AG04450 (cell line): Measurements from ENCODE around the gene RNF13. TPM values are rescaled to one million over a fixed set of nuclear protein-coding genes. Genes with fewer than 3 reads are reported as not detected.
"Not testable (repeated sequence)": the region's sequence is repeated elsewhere in the genome, so short reads cannot be mapped to it uniquely, and the experiment has no call there.

Experiments used
- CTCF ChIA-PET: fragments of 300-600, 350-600 bp; formaldehyde crosslinking; extraction: SDS; loops from one replicate; lab custom pipeline; 2022; ENCODE audit warnings: antibody characterized with exemption, inconsistent platforms; lab: Charles Lee
- POLR2A ChIA-PET: fragments of 350-600 bp; formaldehyde crosslinking; extraction: SDS; loops from one replicate; lab custom pipeline; 2021; ENCODE audit warnings: antibody characterized with exemption, inconsistent platforms; lab: Yijun Ruan, JAX
- DNase-seq: peaks from one replicate; pipeline ENCODE4 v3.0.0-alpha.2; 2011; ENCODE audit warnings: low read depth, low spot score
- H3K27ac ChIP-seq: one replicate; pipeline ENCODE4 v1.5.1; 2012; ENCODE audit warnings: low read depth, low read length, control low read depth
- H3K27me3 ChIP-seq: one replicate; pipeline ENCODE4 v1.6.0; 2012; ENCODE audit warnings: low read length; ENCODE audit not compliant: control insufficient read depth, insufficient read depth
- H3K4me3 ChIP-seq: 2 replicates; pipeline ENCODE4 v1.5.1; 2011; ENCODE audit warnings: mild to moderate bottlenecking, low read depth, low read length, control low read depth
- H3K9me3 ChIP-seq: 2 replicates; pipeline ENCODE4 v1.5.1; 2012; ENCODE audit warnings: low read length; ENCODE audit not compliant: control insufficient read depth, insufficient read depth
- CTCF ChIP-seq: IDR thresholded peaks from 2 replicates; pipeline ENCODE4 v1.5.1; 2011; ENCODE audit warnings: low read depth, low read length, control low read depth, inconsistent platforms
- polyA plus RNA-seq: library from polyadenylated mRNA; depleted of rRNA; stranded (reverse); fragments of >200 nt; gene quantifications from 2 replicates; pipeline ENCODE4 v1.2.3, GENCODE V29; 2011

Gene RNF13
- polyA plus RNA-seq, 1 experiment: 46.3 TPM

- Histone ChIP-seq H3K27ac (no peak overlapping the region), H3K4me3 (no peak overlapping the region), H3K9me3 (no peaks in the 10 kb centered on the region), H3K27me3 (no peaks in the 10 kb centered on the region)
- POLR2A ChIA-PET: no interaction called here
- CTCF ChIA-PET: interaction anchor here (0.6 to 4.1 kb wide), 5 partner anchors 11 to 61 kb away, joined by 3 to 38 read pairs (median 5); no protein-coding TSS in a partner anchor
- DNase-seq: no peak
- TF ChIP-seq CTCF: no peak
Measured at GRCh38 chr3:149819432-149819831, 6.4 kb downstream of the RNF13 start.

GRCh38 chr3:149820183-149820582 lies 7.2 kb downstream of the RNF13 start:
- POLR2A ChIA-PET: no interaction called here
- CTCF ChIA-PET: interaction anchor here (0.6 to 4.1 kb wide), 5 partner anchors 12 to 864 kb away, joined by 4 to 38 read pairs (median 7); no protein-coding TSS in a partner anchor
- no peak overlapping the region for H3K27ac ChIP-seq
- H3K4me3 ChIP-seq: no peak overlapping the region
- TF ChIP-seq CTCF: no peak
- DNase-seq: no peak
- no peaks in the 10 kb centered on the region for H3K27me3 ChIP-seq
- H3K9me3 ChIP-seq: no peaks in the 10 kb centered on the region

- Histone ChIP-seq H3K27ac (no peak overlapping the region), H3K9me3 (peaks cover 7% of the 10 kb centered on the region), H3K4me3 (no peak overlapping the region), H3K27me3 (no peaks in the 10 kb centered on the region)
- ChIA-PET CTCF (interaction anchor here (1.4 kb wide), 1 partner anchor 18 kb away, joined by 9 read pairs; no protein-coding TSS in a partner anchor), POLR2A (no interaction called here)
- DNase-seq: no peak
- TF ChIP-seq CTCF: no peak
Measured at GRCh38 chr3:149826636-149827035, 13.6 kb downstream of the RNF13 start.

GRCh38 chr3:149828390-149828789 lies 15.4 kb downstream of the RNF13 start:
- DNase-seq: no peak
- no peak for TF ChIP-seq CTCF
- Histone ChIP-seq H3K4me3 (no peak overlapping the region), H3K27ac (no peak overlapping the region), H3K9me3 (peaks cover 7% of the 10 kb centered on the region), H3K27me3 (no peaks in the 10 kb centered on the region)
- CTCF ChIA-PET: interaction anchor here (1.4 kb wide), 1 partner anchor 21 kb away, joined by 6 read pairs; no protein-coding TSS in a partner anchor
- POLR2A ChIA-PET: no interaction called here

- H3K9me3 ChIP-seq, H3K27me3 ChIP-seq, DNase-seq, H3K27ac ChIP-seq, H3K4me3 ChIP-seq, POLR2A ChIA-PET, CTCF ChIA-PET: not testable (repeated sequence)
Measured at GRCh38 chr3:149829631-149830030, 16.6 kb downstream of the RNF13 start.
